Naive thymus-derived CD4-positive, alpha-beta T cell (primary cell): Measurements from ENCODE around the gene WDR62. TPM values are rescaled to one million over a fixed set of nuclear protein-coding genes. Genes with fewer than 3 reads are reported as not detected.

Experiments used
- ATAC-seq: fragments of 150-1000 bp; cut with Tn5 transposase; 2 replicates; pipeline ENCODE4 v1.10.0; 2021; ENCODE audit warnings: mild to moderate bottlenecking, moderate library complexity
- CTCF ChIA-PET: fragments of 350-600 bp; sonication (Branson Sonifier 250); formaldehyde crosslinking; loops from one replicate; lab custom pipeline; 2021; ENCODE audit warnings: antibody characterized with exemption; lab: Charles Lee
- POLR2A ChIA-PET: fragments of 350-600 bp; sonication (Branson Sonifier 250); formaldehyde crosslinking; loops from one replicate; lab custom pipeline; 2021; ENCODE audit warnings: antibody characterized with exemption, inconsistent platforms; lab: Charles Lee
- DNase-seq, 9 donors: peaks; one replicate each; pipeline versions ENCODE4 v3.0.0 to v3.0.0-alpha.2; 2020 to 2022; ENCODE audit warnings: mixed read lengths in 1 of 9
- H3K27ac ChIP-seq: one replicate; pipeline ENCODE4 v1.7.0; 2013; ENCODE audit warnings: mild to moderate bottlenecking, low read depth, low read length, moderate library complexity
- H3K27me3 ChIP-seq, 2 donors: one replicate each; pipeline ENCODE4 v1.7.0; 2013; ENCODE audit warnings: low read length in 2 of 2, mild to moderate bottlenecking in 2 of 2, moderate library complexity in 2 of 2; ENCODE audit not compliant: control insufficient read depth in 2 of 2, insufficient read depth in 2 of 2
- H3K36me3 ChIP-seq, 3 experiments: 1 replicate in 2 of 3; 2 replicates in 1 of 3; pipeline ENCODE4 v1.7.0; 2013; ENCODE audit warnings: low read length in 3 of 3, mild to moderate bottlenecking in 3 of 3, moderate library complexity in 1 of 3; ENCODE audit not compliant: insufficient read depth in 3 of 3, control insufficient read depth in 2 of 3
- H3K4me1 ChIP-seq, 2 donors: one replicate each; pipeline ENCODE4 v1.7.0; 2013; ENCODE audit warnings: low read length in 2 of 2, mild to moderate bottlenecking in 2 of 2, moderate library complexity in 1 of 2; ENCODE audit not compliant: control insufficient read depth in 2 of 2, insufficient read depth in 2 of 2
- H3K4me3 ChIP-seq: 2 replicates; pipeline ENCODE4 v1.7.0; 2013; ENCODE audit warnings: mild to moderate bottlenecking, low read length
- H3K9me3 ChIP-seq, 3 experiments: 1 replicate in 2 of 3; 2 replicates in 1 of 3; pipeline ENCODE4 v1.7.0; 2013; ENCODE audit warnings: low read length in 3 of 3; ENCODE audit not compliant: control insufficient read depth in 2 of 3
- H3K27ac Mint-ChIP-seq, 9 donors: one replicate each; pipeline ENCODE4 v1.8.0; 2020 to 2022; ENCODE audit warnings: mixed read lengths in 9 of 9, mild to moderate bottlenecking in 8 of 9, moderate library complexity in 5 of 9, inconsistent platforms in 2 of 9
- H3K27me3 Mint-ChIP-seq, 5 donors: one replicate each; pipeline ENCODE4 v1.8.0; 2021 to 2022; ENCODE audit warnings: mixed read lengths in 5 of 5, mild to moderate bottlenecking in 1 of 5
- H3K36me3 Mint-ChIP-seq, 5 donors: one replicate each; pipeline ENCODE4 v1.8.0; 2020 to 2022; ENCODE audit warnings: mixed read lengths in 5 of 5, mild to moderate bottlenecking in 3 of 5, inconsistent platforms in 1 of 5
- H3K4me1 Mint-ChIP-seq, 7 donors: one replicate each; pipeline ENCODE4 v1.8.0; 2020 to 2022; ENCODE audit warnings: mixed read lengths in 7 of 7, mild to moderate bottlenecking in 3 of 7, inconsistent platforms in 1 of 7
- H3K4me3 Mint-ChIP-seq, 10 donors: one replicate each; pipeline ENCODE4 v1.8.0; 2020 to 2022; ENCODE audit warnings: mild to moderate bottlenecking in 10 of 10, mixed read lengths in 10 of 10, moderate library complexity in 6 of 10, inconsistent platforms in 2 of 10
- H3K9me3 Mint-ChIP-seq, 11 donors: one replicate each; pipeline ENCODE4 v1.8.0; 2020 to 2022; ENCODE audit warnings: mixed read lengths in 11 of 11, mild to moderate bottlenecking in 4 of 11, inconsistent platforms in 1 of 11, moderate library complexity in 1 of 11
- intact Hi-C, 2 donors: fragments of 100-400 bp; cut with micrococcal nuclease; formaldehyde crosslinking; loops; one replicate each; pipeline ENCODE4 v1.15.1; 2023
- polyA plus RNA-seq, 2 donors: library from polyadenylated mRNA; unstranded; fragments of 300-500 nt; fragmentation: Illumina TruSeq; gene quantifications; one replicate each; pipeline ENCODE4 v1.2.3, GENCODE V29; 2021
- total RNA-seq, 6 experiments: library from RNA in 5 of 6; stranded (reverse) in 5 of 6; gene quantifications; 1 replicate in 5 of 6; 2 replicates in 1 of 6; pipeline ENCODE4 v1.2.3 and lab custom pipeline; 2021 to 2026

WDR62 gene
- total and polyA plus RNA-seq, 7 experiments from 2014 or later: 0.07 to 22.4 (median 2.7) TPM

DNA sequence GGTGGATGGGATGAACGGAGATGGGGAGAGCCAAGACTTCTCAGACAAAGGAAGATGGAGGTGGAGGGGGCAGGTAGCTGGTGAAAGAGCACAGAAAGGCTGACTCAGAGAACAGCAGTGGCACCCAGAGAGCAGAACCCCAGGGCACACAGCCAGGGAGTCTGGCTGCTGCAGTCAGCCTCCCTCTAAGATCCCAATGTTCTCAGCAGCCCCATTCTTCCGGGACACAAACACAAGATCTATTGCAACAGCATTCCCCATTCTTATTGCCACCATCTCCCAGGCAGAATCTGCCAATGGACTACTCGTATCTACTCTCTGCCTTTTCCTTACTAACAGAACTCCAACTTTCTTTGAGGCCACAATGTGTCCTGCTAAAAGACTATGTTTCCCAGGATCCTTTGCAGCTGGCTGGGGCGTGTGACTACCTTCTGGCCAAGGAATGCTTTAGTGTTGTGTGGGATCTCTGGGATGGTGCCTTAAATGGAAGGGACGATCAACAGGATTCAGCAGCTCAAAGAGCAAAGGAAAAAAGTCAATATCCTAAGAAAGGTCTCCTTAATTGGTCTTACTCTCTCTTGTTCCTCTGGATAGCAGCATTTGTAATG, 8.2 kb upstream of the WDR62 start:
- Histone ChIP-seq H3K27ac (no peak overlapping the region), H3K4me3 (no peak overlapping the region), H3K27me3 (no peaks in the 10 kb centered on the region), H3K4me1 (no peaks in the 10 kb centered on the region), H3K9me3 (no peaks in the 10 kb centered on the region), H3K36me3 (peaks cover 0 to 5% (median 0%) of the 10 kb centered on the region in 3 experiments)
- DNase-seq (no peak), ATAC-seq (no peak)
- intact Hi-C loops: no loop called here
- H3K27ac Mint-ChIP-seq: no peak overlapping the region
- POLR2A ChIA-PET: interaction anchor here (0.6 kb wide), 1 partner anchor 427 kb away, joined by 4 read pairs; no protein-coding TSS in a partner anchor
- peaks cover 5 to 22% (median 14%) of the 10 kb centered on the region in 5 donors for H3K36me3 Mint-ChIP-seq
- H3K27me3 Mint-ChIP-seq: no peaks in the 10 kb centered on the region
- H3K4me1 Mint-ChIP-seq: peaks cover 0 to 29% (median 11%) of the 10 kb centered on the region in 7 donors
- no peak overlapping the region for H3K4me3 Mint-ChIP-seq
- CTCF ChIA-PET: interaction anchor here (0.5 to 0.6 kb wide), 2 partner anchors 69 to 1956 kb away, joined by 3 to 4 read pairs; partner anchors contain the start of gene TBCB
- no peaks in the 10 kb centered on the region for H3K9me3 Mint-ChIP-seq

DNA sequence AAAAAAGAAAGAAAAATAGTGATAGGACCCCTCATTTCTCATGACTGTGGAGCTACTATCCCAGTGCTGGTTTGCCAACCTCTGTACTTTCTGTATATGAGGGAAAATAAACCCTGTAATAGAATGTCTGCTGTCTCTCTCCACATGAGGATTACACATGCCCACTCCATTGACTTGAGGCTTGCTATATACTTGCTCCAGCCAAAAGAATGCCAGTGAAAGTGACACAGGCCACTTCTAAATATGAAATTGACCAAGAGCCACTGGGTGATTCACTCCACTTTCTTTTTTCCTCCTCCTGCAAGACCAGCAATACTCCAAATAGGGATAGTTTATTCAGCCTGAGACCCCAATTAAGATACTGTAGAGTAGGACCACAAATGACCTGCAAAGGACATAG, 6.9 kb upstream of the WDR62 start:
- Mint-ChIP-seq H3K4me1 (peaks cover 0 to 30% (median 14%) of the 10 kb centered on the region in 7 donors), H3K27me3 (no peaks in the 10 kb centered on the region), H3K27ac (no peak overlapping the region), H3K36me3 (peaks cover 5 to 22% (median 14%) of the 10 kb centered on the region in 5 donors), H3K4me3 (no peak overlapping the region), H3K9me3 (no peaks in the 10 kb centered on the region)
- no peaks in the 10 kb centered on the region for H3K9me3 ChIP-seq
- POLR2A ChIA-PET: no interaction called here
- intact Hi-C loops: no loop called here
- H3K36me3 ChIP-seq: peaks cover 0 to 5% (median 0%) of the 10 kb centered on the region in 3 experiments
- CTCF ChIA-PET: no interaction called here
- DNase-seq (no peak), ATAC-seq (no peak)
- H3K27me3 ChIP-seq: no peaks in the 10 kb centered on the region
- H3K27ac ChIP-seq: no peak overlapping the region
- no peaks in the 10 kb centered on the region for H3K4me1 ChIP-seq
- no peak overlapping the region for H3K4me3 ChIP-seq

DNA sequence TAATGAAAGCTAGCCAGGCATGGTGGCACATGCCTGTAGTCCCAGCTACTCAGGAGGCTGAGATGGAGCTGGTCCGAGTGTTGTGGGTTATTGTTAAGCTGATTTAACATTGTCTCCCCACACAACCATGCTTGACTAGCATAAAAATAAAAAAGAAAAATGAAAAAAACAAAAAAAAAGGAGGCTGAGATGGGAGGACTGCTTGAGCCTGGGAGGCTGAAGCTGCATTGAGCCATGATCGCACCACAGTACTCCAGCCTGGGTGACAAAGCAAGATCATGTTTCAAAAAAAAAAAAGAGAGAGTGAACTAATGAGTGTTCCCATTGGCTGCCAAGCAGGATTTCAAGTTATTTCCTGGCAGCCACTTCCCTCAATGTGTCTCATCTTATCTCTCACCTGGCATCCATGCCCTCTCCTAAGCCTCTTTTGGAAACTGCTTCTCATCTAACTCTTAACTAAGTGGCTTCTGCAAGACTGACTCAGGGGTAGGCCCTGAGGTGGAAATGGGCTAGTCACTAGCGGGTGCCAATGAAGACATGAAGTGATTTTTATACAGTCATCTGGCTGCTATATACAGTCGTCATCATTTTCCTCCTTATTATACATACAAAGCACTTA, 5.5 kb upstream of the WDR62 start:
- H3K4me1 ChIP-seq: peaks cover 0 to 3% of the 10 kb centered on the region in 2 donors
- H3K27ac ChIP-seq: no peak overlapping the region
- POLR2A ChIA-PET: no interaction called here
- CTCF ChIA-PET: no interaction called here
- Mint-ChIP-seq H3K4me1 (peaks cover 0 to 34% (median 22%) of the 10 kb centered on the region in 7 donors), H3K27me3 (no peaks in the 10 kb centered on the region), H3K27ac (no peak overlapping the region), H3K4me3 (no peak overlapping the region), H3K9me3 (peaks cover 0 to under 1% (median 0%) of the 10 kb centered on the region in 11 donors), H3K36me3 (peaks cover 5 to 18% (median 14%) of the 10 kb centered on the region in 5 donors)
- H3K27me3 ChIP-seq: no peaks in the 10 kb centered on the region
- no peak for DNase-seq
- intact Hi-C loops: no loop called here
- no peak overlapping the region for H3K4me3 ChIP-seq
- no peak for ATAC-seq
- no peaks in the 10 kb centered on the region for H3K9me3 ChIP-seq
- peaks cover 0 to 5% (median 0%) of the 10 kb centered on the region in 3 experiments for H3K36me3 ChIP-seq

- Histone ChIP-seq H3K27me3 (no peaks in the 10 kb centered on the region), H3K4me1 (peaks cover 8 to 10% of the 10 kb centered on the region in 2 donors), H3K9me3 (no peaks in the 10 kb centered on the region), H3K4me3 (no peak overlapping the region), H3K27ac (no peak overlapping the region), H3K36me3 (no peaks in the 10 kb centered on the region)
- peak overlapping the region in 7 of 9 donors; percentile 6 to 52 (median 39) for H3K27ac Mint-ChIP-seq
- H3K4me3 Mint-ChIP-seq: peak overlapping the region in 9 of 10 donors; percentile 1 to 63 (median 26)
- H3K9me3 Mint-ChIP-seq: peaks cover 0 to 2% (median 0%) of the 10 kb centered on the region in 11 donors
- intact Hi-C loops: loop anchor here (5.0 to 10.0 kb wide), 5 partner anchors 169 to 1166 kb away; partner anchors contain the start of genes ARHGAP33 (in 1 of the 2), ETV2 (in 1 of the 2), ZBTB32 (in 1 of the 2) and ZNF383 (in 1 of the 2)
- CTCF ChIA-PET: no interaction called here
- H3K27me3 Mint-ChIP-seq: no peaks in the 10 kb centered on the region
- POLR2A ChIA-PET: no interaction called here
- H3K36me3 Mint-ChIP-seq: peaks cover 0 to 9% (median 5%) of the 10 kb centered on the region in 5 donors
- ATAC-seq: no peak
- H3K4me1 Mint-ChIP-seq: peaks cover 6 to 40% (median 31%) of the 10 kb centered on the region in 7 donors
- no peak for DNase-seq
Observed at GRCh38 chr19:36051236-36051635, 3.5 kb upstream of the WDR62 start.

- Mint-ChIP-seq H3K4me3 (peak overlapping the region in 6 of 10 donors; percentile 1 to 66 (median 20)), H3K9me3 (peaks cover 0 to 2% (median 0%) of the 10 kb centered on the region in 11 donors), H3K27ac (peak overlapping the region in 4 of 9 donors; percentile 6 to 39 (median 18)), H3K4me1 (peaks cover 6 to 43% (median 33%) of the 10 kb centered on the region in 7 donors), H3K36me3 (peaks cover 0 to 7% (median 5%) of the 10 kb centered on the region in 5 donors), H3K27me3 (no peaks in the 10 kb centered on the region)
- no peak for DNase-seq
- H3K4me1 ChIP-seq: peaks cover 8 to 10% of the 10 kb centered on the region in 2 donors
- H3K4me3 ChIP-seq: no peak overlapping the region
- H3K9me3 ChIP-seq: no peaks in the 10 kb centered on the region
- H3K27ac ChIP-seq: no peak overlapping the region
- POLR2A ChIA-PET: no interaction called here
- H3K36me3 ChIP-seq: no peaks in the 10 kb centered on the region
- ATAC-seq: no peak
- H3K27me3 ChIP-seq: no peaks in the 10 kb centered on the region
- CTCF ChIA-PET: no interaction called here
- intact Hi-C loops: loop anchor here (5.0 to 10.0 kb wide), 5 partner anchors 169 to 1166 kb away; partner anchors contain the start of genes ARHGAP33 (in 1 of the 2), ETV2 (in 1 of the 2), ZBTB32 (in 1 of the 2) and ZNF383 (in 1 of the 2)
Observed at GRCh38 chr19:36051637-36052036, 3.1 kb upstream of the WDR62 start.

DNA sequence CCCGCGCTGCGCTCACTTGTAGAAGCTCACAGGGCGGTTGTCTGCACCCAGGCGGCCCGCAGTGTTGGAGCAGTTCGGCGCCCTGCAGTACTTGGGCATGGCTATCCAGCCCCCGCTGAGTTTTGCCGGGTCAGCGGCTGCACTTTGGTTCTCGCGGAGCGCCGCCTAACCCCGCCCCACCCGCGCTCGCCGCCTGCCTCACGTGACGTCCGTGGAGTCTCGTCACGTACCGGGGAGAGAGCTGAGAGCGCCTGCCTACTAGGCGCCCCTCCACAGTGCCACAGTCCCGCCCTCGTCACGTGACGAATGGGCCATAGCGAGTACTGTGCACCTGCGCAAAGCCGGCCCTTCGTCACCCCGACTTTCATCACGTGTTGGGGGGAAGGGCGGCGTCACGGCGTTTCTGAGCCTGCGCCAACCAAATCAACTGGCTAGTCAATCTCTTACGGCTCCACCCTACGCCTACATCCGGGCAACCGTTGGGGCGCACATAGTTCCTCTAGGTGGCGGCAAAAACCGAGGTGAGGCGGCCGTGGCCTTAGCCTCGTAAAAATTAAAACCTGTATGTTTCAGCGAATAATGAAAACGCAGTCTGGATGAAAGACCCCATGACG, 471 bp upstream of the WDR62 start, which contains the start of gene THAP8:
THAP8 (minus strand) TSS at position 167 of the 614 bp plus-strand sequence; CDS start at position 99, 68 bp downstream.
- ChIA-PET POLR2A (interaction anchor here (0.5 to 2.7 kb wide), 16 partner anchors 17 to 352 kb away, joined by 3 to 12 read pairs (median 4); partner anchors contain the start of genes ALKBH6, KMT2B, POLR2I and SYNE4), CTCF (interaction anchor here (0.9 to 1.3 kb wide), 4 partner anchors 57 to 115 kb away, joined by 3 to 4 read pairs (median 4); no protein-coding TSS in a partner anchor)
- Histone ChIP-seq H3K9me3 (no peaks in the 10 kb centered on the region), H3K27ac (peak within 1 kb of the TSS; percentile 83), H3K4me3 (peak within 1 kb of the TSS; percentile 84), H3K4me1 (peaks cover 8 to 10% of the 10 kb centered on the region in 2 donors), H3K36me3 (no peaks in the 10 kb centered on the region), H3K27me3 (no peaks in the 10 kb centered on the region)
- peak; percentile 96 to 100 (median 100) for DNase-seq
- ATAC-seq: peak; percentile 91
- Mint-ChIP-seq H3K4me3 (peak within 1 kb of the TSS; percentile 91 to 100 (median 99)), H3K36me3 (peaks cover 0 to 7% (median 5%) of the 10 kb centered on the region in 5 donors), H3K4me1 (peaks cover 6 to 43% (median 34%) of the 10 kb centered on the region in 7 donors), H3K27ac (peak within 1 kb of the TSS; percentile 94 to 100 (median 98)), H3K9me3 (peaks cover 0 to 2% (median 0%) of the 10 kb centered on the region in 11 donors), H3K27me3 (no peaks in the 10 kb centered on the region)
- intact Hi-C loops: loop anchor here (1.0 to 10.0 kb wide), 24 partner anchors 40 to 1725 kb away; partner anchors contain the start of genes ALKBH6 (in 2 of the 2), ARHGAP33 (in 2 of the 2), LIN37 (in 2 of the 2) and SDHAF1 (in 2 of the 2)
